IMR-90 (cell line): ENCODE measurements around the gene LARP4B. TPM values are rescaled to one million over a fixed set of nuclear protein-coding genes. Genes with fewer than 3 reads are reported as not detected.

Experiments used
- ATAC-seq: fragments of 200-7000 bp; cut with Tn5 transposase; 2 replicates; pipeline ENCODE4 v1.9.1; 2020; ENCODE audit warnings: low read depth, mild to moderate bottlenecking, moderate library complexity
- BruUV-seq: library from RNA; stranded (reverse); fragments of 400-500 nt; replicated peaks from 2 replicates; lab custom pipeline; 2021; lab: Mats Ljungman, UMichigan
- CTCF ChIA-PET: fragments of 300-600 bp; formaldehyde crosslinking; extraction: SDS; loops from one replicate; lab custom pipeline; 2021; ENCODE audit warnings: antibody characterized with exemption; lab: Yijun Ruan, JAX
- POLR2A ChIA-PET: fragments of 300-600 bp; sonication (Branson Sonifier 250); formaldehyde crosslinking; loops from one replicate; lab custom pipeline; 2022; ENCODE audit warnings: antibody characterized with exemption; ENCODE audit not compliant: unreplicated experiment; lab: Charles Lee
- DNase-seq: peaks from one replicate; pipeline ENCODE4 v3.0.0; 2013
- H2AFZ ChIP-seq: replicated peaks from 2 replicates; pipeline ENCODE3; 2013; ENCODE audit warnings: low read length, mild to moderate bottlenecking; ENCODE audit not compliant: poor library complexity
- H2AK5ac ChIP-seq: 2 replicates; pipeline ENCODE4 v1.6.1; 2013; ENCODE audit warnings: low read depth, low read length, inconsistent platforms
- H2AK9ac ChIP-seq: replicated peaks from 2 replicates; pipeline ENCODE3; 2013; ENCODE audit warnings: mild to moderate bottlenecking, low read depth, low read length, moderate library complexity; ENCODE audit not compliant: poor library complexity
- H2BK120ac ChIP-seq: 2 replicates; pipeline ENCODE4 v1.6.1; 2013; ENCODE audit warnings: low read depth, low read length, inconsistent platforms
- H2BK15ac ChIP-seq: 3 replicates; pipeline ENCODE4 v1.6.1; 2013; ENCODE audit warnings: low read depth, low read length, inconsistent platforms
- H2BK20ac ChIP-seq: 2 replicates; pipeline ENCODE4 v1.6.1; 2013; ENCODE audit warnings: low read depth, mild to moderate bottlenecking, inconsistent platforms, low read length, moderate library complexity
- H2BK5ac ChIP-seq: 2 replicates; pipeline ENCODE4 v1.6.1; 2013; ENCODE audit warnings: mild to moderate bottlenecking, low read depth, low read length, inconsistent platforms; ENCODE audit not compliant: poor library complexity, severe bottlenecking
- H3K14ac ChIP-seq: replicated peaks from 2 replicates; pipeline ENCODE4 v1.6.1; 2013; ENCODE audit warnings: low read depth, low read length, inconsistent platforms
- H3K18ac ChIP-seq: 2 replicates; pipeline ENCODE4 v1.6.1; 2013; ENCODE audit warnings: low read depth, low read length, control low read depth
- H3K23ac ChIP-seq: 2 replicates; pipeline ENCODE4 v1.6.1; 2013; ENCODE audit warnings: low read depth, low read length, inconsistent platforms
- H3K27ac ChIP-seq: 2 replicates; pipeline ENCODE4 v1.5.1; 2013; ENCODE audit warnings: mild to moderate bottlenecking, control low read depth, low read length; ENCODE audit not compliant: insufficient read depth
- H3K27me3 ChIP-seq: 2 replicates; pipeline ENCODE4 v1.6.1; 2013; ENCODE audit warnings: low read length; ENCODE audit not compliant: control insufficient read depth, insufficient read depth
- H3K36me3 ChIP-seq: 2 replicates; pipeline ENCODE4 v1.6.1; 2013; ENCODE audit warnings: low read length, mixed read lengths; ENCODE audit not compliant: control insufficient read depth, insufficient read depth
- H3K4ac ChIP-seq: 2 replicates; pipeline ENCODE4 v1.6.1; 2013; ENCODE audit warnings: low read depth, low read length, inconsistent platforms
- H3K4me1 ChIP-seq: 2 replicates; pipeline ENCODE4 v1.6.1; 2013; ENCODE audit warnings: low read length, mixed read lengths; ENCODE audit not compliant: control insufficient read depth, insufficient read depth
- H3K4me2 ChIP-seq: 2 replicates; pipeline ENCODE4 v1.6.1; 2013; ENCODE audit warnings: low read depth, mild to moderate bottlenecking, control low read depth, low read length, moderate library complexity
- H3K4me3 ChIP-seq: 2 replicates; pipeline ENCODE4 v1.5.1; 2013; ENCODE audit warnings: low read depth, mild to moderate bottlenecking, control low read depth, low read length, moderate library complexity; ENCODE audit not compliant: insufficient read depth
- H3K56ac ChIP-seq: 2 replicates; pipeline ENCODE4 v1.6.1; 2013; ENCODE audit warnings: low read length, inconsistent platforms; ENCODE audit not compliant: insufficient read depth; ENCODE audit errors: extremely low read depth
- H3K79me1 ChIP-seq, 2 experiments: 2 replicates each; pipeline ENCODE4 v1.6.1; 2013; ENCODE audit warnings: low read length in 2 of 2, inconsistent platforms in 1 of 2, low read depth in 1 of 2
- H3K9ac ChIP-seq: 2 replicates; pipeline ENCODE4 v1.6.1; 2013; ENCODE audit warnings: low read depth, low read length, control low read depth
- H3K9me1 ChIP-seq: 2 replicates; pipeline ENCODE4 v1.6.1; 2013; ENCODE audit warnings: low read length, inconsistent platforms; ENCODE audit not compliant: insufficient read depth
- H3K9me3 ChIP-seq: 2 replicates; pipeline ENCODE4 v1.6.1; 2013; ENCODE audit warnings: low read length; ENCODE audit not compliant: control insufficient read depth, insufficient read depth
- H4K20me1 ChIP-seq: 2 replicates; pipeline ENCODE4 v1.6.1; 2013; ENCODE audit warnings: low read length, inconsistent platforms; ENCODE audit not compliant: insufficient read depth
- H4K5ac ChIP-seq: 2 replicates; pipeline ENCODE4 v1.6.1; 2013; ENCODE audit warnings: mild to moderate bottlenecking, low read depth, low read length, control low read depth
- H4K8ac ChIP-seq, 2 experiments: 2 replicates each; pipeline ENCODE4 v1.6.1; 2013; ENCODE audit warnings: low read depth in 2 of 2, low read length in 2 of 2, control low read depth in 1 of 2, inconsistent platforms in 1 of 2
- H4K91ac ChIP-seq: 2 replicates; pipeline ENCODE4 v1.6.1; 2013; ENCODE audit warnings: low read depth, low read length, inconsistent platforms; ENCODE audit not compliant: insufficient read depth
- BHLHE40 ChIP-seq: fragments of 150-350 bp; IDR thresholded peaks from 2 replicates; pipeline ENCODE4 v1.6.1; 2016; ENCODE audit warnings: mild to moderate bottlenecking, low read depth, low read length
- CEBPB ChIP-seq: IDR thresholded peaks from 2 replicates; pipeline ENCODE4 v1.6.1; 2012; ENCODE audit warnings: low read depth, low read length, improper control_type of control experiment
- CHD1 ChIP-seq: IDR thresholded peaks from 2 replicates; pipeline ENCODE4 v1.6.1; 2012; ENCODE audit warnings: low read depth, low read length, improper control_type of control experiment
- CTCF ChIP-seq: conservative IDR thresholded peaks from 2 replicates; pipeline ENCODE4 v1.5.1; 2012; ENCODE audit warnings: mild to moderate bottlenecking, low read depth, low read length, improper control_type of control experiment
- ELK1 ChIP-seq: fragments of 150-350 bp; IDR thresholded peaks from 2 replicates; pipeline ENCODE4 v1.6.1; 2016; ENCODE audit warnings: low read depth, mild to moderate bottlenecking, low read length, moderate library complexity, borderline replicate concordance
- FOS ChIP-seq: fragments of 150-350 bp; IDR thresholded peaks from 2 replicates; pipeline ENCODE4 v1.6.1; 2016; ENCODE audit warnings: low read depth, low read length
- MAFK ChIP-seq: IDR thresholded peaks from 2 replicates; pipeline ENCODE4 v1.6.1; 2012; ENCODE audit warnings: low read depth, low read length, improper control_type of control experiment
- MAZ ChIP-seq: IDR thresholded peaks from 2 replicates; pipeline ENCODE4 v1.6.1; 2012; ENCODE audit warnings: low read depth, mild to moderate bottlenecking, low read length, improper control_type of control experiment, moderate library complexity, borderline replicate concordance
- MXI1 ChIP-seq: IDR thresholded peaks from 2 replicates; pipeline ENCODE4 v1.6.1; 2012; ENCODE audit warnings: low read depth, mild to moderate bottlenecking, low read length, moderate library complexity, borderline replicate concordance
- NFE2L2 ChIP-seq: fragments of 150-350 bp; IDR thresholded peaks from 2 replicates; pipeline ENCODE4 v1.6.1; 2016; ENCODE audit warnings: low read depth, mild to moderate bottlenecking, low read length
- POLR2A ChIP-seq: IDR thresholded peaks from 2 replicates; pipeline ENCODE4 v1.6.1; 2012; ENCODE audit warnings: mild to moderate bottlenecking, low read depth, low read length
- RAD21 ChIP-seq: IDR thresholded peaks from 2 replicates; pipeline ENCODE4 v1.6.1; 2012; ENCODE audit warnings: low read length, improper control_type of control experiment
- RCOR1 ChIP-seq: IDR thresholded peaks from 2 replicates; pipeline ENCODE4 v1.6.1; 2012; ENCODE audit warnings: mild to moderate bottlenecking, low read length, improper control_type of control experiment; ENCODE audit not compliant: insufficient replicate concordance
- RFX5 ChIP-seq: IDR thresholded peaks from 2 replicates; pipeline ENCODE4 v1.8.0; 2012; ENCODE audit warnings: low read depth, mild to moderate bottlenecking, low read length, moderate library complexity
- SMC3 ChIP-seq: fragments of 150-350 bp; IDR thresholded peaks from 2 replicates; pipeline ENCODE4 v1.6.1; 2016; ENCODE audit warnings: low read depth, mild to moderate bottlenecking, antibody characterized with exemption, low read length, moderate library complexity
- USF2 ChIP-seq: fragments of 150-350 bp; IDR thresholded peaks from 2 replicates; pipeline ENCODE4 v1.6.1; 2017; ENCODE audit warnings: mild to moderate bottlenecking, antibody characterized with exemption, low read length, low read depth
- WGBS, 2 experiments: methylation state at CpG; one replicate each; pipeline versions ENCODE4 v1.1.5 to v1.1.7; 2013; ENCODE audit warnings: missing lambda C conversion rate in 2 of 2; ENCODE audit not compliant: insufficient read length in 1 of 2; ENCODE audit errors: extremely low coverage in 2 of 2; 5-methylcytosine and 5-hydroxymethylcytosine counted together
- dilution Hi-C: fragments of 300-500 bp; cut with HindIII; formaldehyde crosslinking; loops from one replicate; pipeline ENCODE4 v1.14.3; 2018; ENCODE audit warnings: low sequenced_read_pairs; ENCODE audit not compliant: unreplicated experiment
- in situ Hi-C: fragments of 300-500 bp; cut with MboI; formaldehyde crosslinking; loops from 3 replicates; pipeline ENCODE4 v1.14.3; 2019; ENCODE audit warnings: low sequenced_read_pairs, inconsistent platforms, mixed read lengths
- intact Hi-C: fragments of 100-400 bp; cut with micrococcal nuclease; formaldehyde crosslinking; loops from 2 replicates; pipeline ENCODE4 v1.10.0; 2022
- polyA plus RNA-seq, 3 experiments: library from polyadenylated mRNA; depleted of rRNA; stranded (reverse); fragments of >200 nt; gene quantifications; 2 replicates each; pipeline ENCODE4 v1.2.3, GENCODE V29; 2012; ENCODE audit warnings: low replicate concordance in 1 of 3
- total RNA-seq: library from RNA; depleted of rRNA; stranded (reverse); fragments of >200 nt; gene quantifications from 2 replicates; pipeline ENCODE4 v1.2.3, GENCODE V29; 2012

LARP4B gene
- total and polyA plus RNA-seq, 2 of the 4 experiments (the other 2 are of a cell fraction) = 24.3 to 25.5 TPM

- H3K4me3 ChIP-seq = no peak overlapping the region
- H3K27me3 ChIP-seq = peaks cover 9% of the 10 kb centered on the region
- no peak overlapping the region for H2BK20ac ChIP-seq
- no peak overlapping the region for H3K18ac ChIP-seq
- no peak overlapping the region for H4K5ac ChIP-seq
- H3K79me1 ChIP-seq = no peaks in the 10 kb centered on the region
- H4K8ac ChIP-seq = no peak overlapping the region
- no peaks in the 10 kb centered on the region for H3K36me3 ChIP-seq
- H2BK5ac ChIP-seq = no peak overlapping the region
- H3K9ac ChIP-seq = no peak overlapping the region
- H3K4ac ChIP-seq = no peak overlapping the region
- H2AK9ac ChIP-seq = no peak overlapping the region
- no peaks in the 10 kb centered on the region for H3K9me3 ChIP-seq
- TF ChIP-seq MAZ = no peak
- no peak for TF ChIP-seq CEBPB
- TF ChIP-seq CHD1 = no peak
- TF ChIP-seq RFX5 = no peak
- TF ChIP-seq POLR2A = no peak
- no peak for TF ChIP-seq NFE2L2
- TF ChIP-seq RAD21 = no peak
- TF ChIP-seq RCOR1 = no peak
- no peak for TF ChIP-seq FOS
- TF ChIP-seq BHLHE40 = no peak
- TF ChIP-seq SMC3 = no peak
- TF ChIP-seq ELK1 = no peak
- no peak for TF ChIP-seq MXI1
- TF ChIP-seq CTCF = no peak
- no peak for TF ChIP-seq MAFK
- TF ChIP-seq USF2 = no peak
- H3K27ac ChIP-seq = no peak overlapping the region
- H2BK120ac ChIP-seq = no peak overlapping the region
- ChIA-PET CTCF (no interaction called here), POLR2A (no interaction called here)
- no peak overlapping the region for H2BK15ac ChIP-seq
- H3K9me1 ChIP-seq = no peaks in the 10 kb centered on the region
- H2AK5ac ChIP-seq = no peak overlapping the region
- H3K56ac ChIP-seq = no peak overlapping the region
- no peak overlapping the region for H3K23ac ChIP-seq
- no TSS peak for BruUV-seq
- in situ Hi-C loops = no loop called here
- no peak for DNase-seq
- H2AFZ ChIP-seq = no peak overlapping the region
- no peak for ATAC-seq
- H3K4me1 ChIP-seq = no peaks in the 10 kb centered on the region
- H4K20me1 ChIP-seq = no peaks in the 10 kb centered on the region
- intact Hi-C loops = no loop called here
- H3K4me2 ChIP-seq = no peak overlapping the region
- no peak overlapping the region for H4K91ac ChIP-seq
- no peak overlapping the region for H3K14ac ChIP-seq
- no CpG with 5 or more reads among the region's 4 CpGs for WGBS, 2 experiments
- dilution Hi-C loops = no loop called here
Measured at GRCh38 chr10:963655-964054, 32.1 kb upstream of the LARP4B start.
